ENCODE measurements around the gene DGCR2.
"Not testable (repeated sequence)": the region's sequence is repeated elsewhere in the genome, so short reads cannot be mapped to it uniquely, and the experiment has no call there.

DGCR2 gene

DNA sequence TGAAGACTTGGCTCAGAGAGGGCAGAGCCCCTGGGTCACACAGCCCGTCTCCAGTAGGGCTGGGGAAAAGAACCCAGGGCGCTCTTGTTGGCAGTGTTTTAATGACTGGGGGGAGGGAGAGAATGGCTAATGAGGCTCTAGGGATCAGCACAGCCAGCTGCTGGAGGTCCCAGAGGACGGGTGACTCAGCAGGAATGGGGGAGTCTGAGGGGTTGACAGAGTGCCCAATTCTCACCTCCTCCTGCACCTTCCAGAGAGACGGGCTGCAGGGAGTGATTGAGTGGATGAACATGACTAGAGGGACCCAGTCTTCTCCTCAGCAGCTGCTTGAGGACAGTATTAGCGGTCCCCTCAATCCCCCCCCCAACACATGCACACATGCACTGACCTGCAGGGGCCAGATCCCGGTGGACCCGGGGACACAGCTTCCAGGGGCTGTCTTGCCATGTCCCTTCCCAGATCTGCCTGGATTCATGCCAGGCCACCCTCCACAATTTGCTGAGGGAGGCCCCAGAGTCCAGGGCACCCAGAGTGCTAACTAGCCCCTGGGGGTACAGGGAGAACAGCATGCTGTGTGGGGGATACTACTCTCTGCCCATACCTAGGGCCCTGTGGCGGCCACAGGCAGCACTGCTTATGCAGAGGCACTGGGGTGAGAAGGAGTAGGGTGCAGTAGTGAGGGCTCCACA is 94.7 kb downstream of the DGCR2 start:
- not testable (repeated sequence) for DNase-seq (ENCODE audit: low read depth); H3K4me3 ChIP-seq (ENCODE audit: low read depth, low read length)

DNA sequence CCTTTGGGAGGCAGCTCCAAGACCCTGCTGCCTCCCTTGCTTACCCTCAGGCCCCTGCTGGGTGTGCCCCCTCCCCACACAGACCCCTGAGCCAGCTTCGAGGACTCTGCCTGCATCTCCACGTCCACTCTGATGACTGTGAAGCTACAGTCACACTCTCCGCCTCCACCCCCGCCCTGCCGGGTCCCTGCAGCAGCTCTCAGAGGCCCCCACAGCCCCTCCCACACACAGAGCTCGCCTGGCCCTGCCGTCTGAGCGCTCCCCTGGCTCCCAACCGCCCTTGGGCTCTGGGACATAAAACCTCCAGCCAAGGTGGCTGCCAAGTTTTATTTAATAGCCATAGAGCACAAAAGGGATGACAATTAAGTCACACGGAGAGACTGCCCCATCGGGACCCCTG is 96.1 kb downstream of the DGCR2 start:
- not testable (repeated sequence) for H3K4me3 ChIP-seq (ENCODE audit: low read depth, low read length); DNase-seq (ENCODE audit: low read depth)

DNA sequence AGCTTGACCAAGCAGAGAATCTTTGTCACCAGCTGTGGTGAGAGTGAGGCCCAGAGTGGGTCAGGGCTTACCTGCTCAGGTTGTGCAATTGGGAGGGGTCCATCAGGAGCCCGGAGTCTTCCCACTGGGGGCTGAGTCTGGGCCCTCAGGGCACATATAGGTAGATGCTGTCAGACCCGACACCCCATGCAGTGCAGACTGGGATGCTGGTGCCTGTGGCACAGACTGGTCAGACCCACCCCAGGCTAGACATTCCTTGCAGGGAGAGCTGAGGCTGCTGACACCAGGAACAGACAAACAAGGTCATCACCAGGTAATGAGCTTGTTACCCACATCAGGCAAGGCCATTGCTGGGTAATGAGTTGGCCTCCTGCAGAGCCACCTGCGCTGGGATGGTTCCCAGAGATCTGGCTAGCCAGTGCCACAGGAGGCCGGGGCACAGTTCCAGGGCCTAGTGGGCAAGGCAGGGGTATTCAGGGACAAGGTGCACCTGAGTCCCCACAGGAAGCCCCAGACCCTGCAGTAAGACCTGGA is 97.2 kb downstream of the DGCR2 start:
- not testable (repeated sequence) for DNase-seq (ENCODE audit: low read depth); H3K4me3 ChIP-seq (ENCODE audit: low read depth, low read length)

DNA sequence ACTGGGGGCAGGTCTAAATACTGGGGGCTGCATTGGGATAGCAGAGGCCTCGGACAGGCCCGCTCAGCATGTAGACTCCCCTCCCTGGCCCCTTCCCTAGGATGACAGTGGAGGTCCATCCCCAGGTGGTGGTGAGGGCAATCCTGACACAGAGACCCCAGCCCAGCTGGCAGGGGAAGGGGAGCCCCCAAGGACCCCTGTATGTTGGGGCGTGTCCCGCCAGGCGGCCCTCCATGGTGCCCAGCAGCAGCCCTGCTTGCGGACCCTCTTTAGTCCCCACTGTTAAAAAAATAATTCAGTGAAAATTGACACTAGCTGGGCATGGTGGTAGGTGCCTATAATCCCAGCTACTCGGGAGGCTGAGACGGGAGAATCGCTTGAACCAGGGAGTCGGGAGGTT is 98.3 kb downstream of the DGCR2 start:
- DNase-seq (ENCODE audit: low read depth); H3K4me3 ChIP-seq (ENCODE audit: low read depth, low read length): not testable (repeated sequence)

DNA sequence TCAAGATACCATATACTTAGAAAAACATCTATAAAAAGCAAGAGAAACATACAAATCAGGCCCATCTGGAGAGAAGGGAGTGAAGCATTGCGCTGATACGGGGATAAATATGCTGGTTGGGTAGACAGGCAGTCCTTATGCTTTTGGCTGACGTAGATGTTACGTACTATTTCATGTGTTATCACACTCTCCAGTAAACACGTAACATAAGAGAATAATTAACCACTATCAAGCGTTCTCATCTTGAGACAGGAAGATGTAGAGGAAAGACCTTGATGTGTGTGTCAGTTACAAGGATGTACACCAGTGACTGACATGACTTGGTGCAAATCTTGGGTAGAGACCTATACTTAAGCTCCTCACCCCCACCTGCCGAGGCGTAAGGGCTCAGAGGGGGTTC is 99.5 kb downstream of the DGCR2 start:
- TF ChIP-seq, protein P1, sequence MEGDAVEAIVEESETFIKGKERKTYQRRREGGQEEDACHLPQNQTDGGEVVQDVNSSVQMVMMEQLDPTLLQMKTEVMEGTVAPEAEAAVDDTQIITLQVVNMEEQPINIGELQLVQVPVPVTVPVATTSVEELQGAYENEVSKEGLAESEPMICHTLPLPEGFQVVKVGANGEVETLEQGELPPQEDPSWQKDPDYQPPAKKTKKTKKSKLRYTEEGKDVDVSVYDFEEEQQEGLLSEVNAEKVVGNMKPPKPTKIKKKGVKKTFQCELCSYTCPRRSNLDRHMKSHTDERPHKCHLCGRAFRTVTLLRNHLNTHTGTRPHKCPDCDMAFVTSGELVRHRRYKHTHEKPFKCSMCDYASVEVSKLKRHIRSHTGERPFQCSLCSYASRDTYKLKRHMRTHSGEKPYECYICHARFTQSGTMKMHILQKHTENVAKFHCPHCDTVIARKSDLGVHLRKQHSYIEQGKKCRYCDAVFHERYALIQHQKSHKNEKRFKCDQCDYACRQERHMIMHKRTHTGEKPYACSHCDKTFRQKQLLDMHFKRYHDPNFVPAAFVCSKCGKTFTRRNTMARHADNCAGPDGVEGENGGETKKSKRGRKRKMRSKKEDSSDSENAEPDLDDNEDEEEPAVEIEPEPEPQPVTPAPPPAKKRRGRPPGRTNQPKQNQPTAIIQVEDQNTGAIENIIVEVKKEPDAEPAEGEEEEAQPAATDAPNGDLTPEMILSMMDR (conservative IDR thresholded peaks at IDR 0.05; ENCODE audit: low read depth, low read length), result no peak
- no peak for DNase-seq (ENCODE audit: low read depth)
- H3K4me3 ChIP-seq (ENCODE audit: low read depth, low read length), result no peak overlapping the region

DNA sequence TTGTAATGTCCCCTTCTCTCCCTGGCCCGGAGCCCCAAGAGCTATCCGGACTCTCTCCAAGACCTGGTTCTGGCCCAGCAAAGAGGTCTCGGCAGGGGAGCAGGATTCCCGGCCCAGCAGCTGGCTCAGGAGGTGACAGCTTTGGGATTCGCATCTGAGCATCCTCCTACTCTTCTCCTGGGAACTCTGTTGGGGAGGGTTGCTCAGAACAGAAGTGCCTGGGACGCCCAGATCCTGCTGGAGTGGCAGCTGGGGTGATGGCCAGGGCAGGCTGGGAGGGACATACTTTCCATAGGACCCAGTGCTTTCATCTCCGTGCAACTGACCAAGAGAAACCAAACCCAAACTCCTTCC is 102.6 kb downstream of the DGCR2 start:
- DNase-seq (ENCODE audit: low read depth), result no peak
- TF ChIP-seq, protein P1 (conservative IDR thresholded peaks at IDR 0.05; ENCODE audit: low read depth, low read length), result no peak
- H3K4me3 ChIP-seq (ENCODE audit: low read depth, low read length), result no peak overlapping the region

DNA sequence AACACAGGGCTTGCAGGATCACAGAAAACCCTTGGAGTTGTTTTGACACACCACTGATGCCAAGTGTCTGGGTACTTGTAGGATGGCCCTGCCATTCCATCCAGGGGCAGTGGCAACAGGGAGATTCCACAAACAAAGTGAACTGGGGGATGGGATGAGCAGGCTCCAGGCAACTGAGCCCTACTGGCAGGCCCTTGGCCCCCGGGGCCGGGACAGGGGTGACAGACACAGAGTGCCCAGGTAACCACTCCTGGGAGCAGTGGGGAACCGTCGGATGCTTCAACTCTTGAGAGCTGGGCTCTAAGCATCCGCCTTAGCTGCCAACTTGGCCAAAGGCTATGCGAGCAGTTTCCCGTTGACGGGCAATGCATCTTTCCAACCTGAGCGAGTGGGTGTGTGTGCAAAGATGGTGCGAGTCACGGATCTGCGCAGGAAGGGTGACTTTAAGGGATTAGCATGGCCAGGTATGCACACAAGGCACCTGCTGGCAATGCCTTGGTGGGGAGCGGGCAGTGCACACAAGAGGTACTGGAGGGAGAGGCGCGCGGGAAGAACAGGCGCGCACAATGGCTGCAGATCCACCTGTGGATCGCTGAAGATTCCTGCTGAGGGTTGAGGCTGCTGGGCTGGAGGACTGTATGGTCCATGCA is 103.1 kb downstream of the DGCR2 start:
- TF ChIP-seq, protein P1 (conservative IDR thresholded peaks at IDR 0.05; ENCODE audit: low read depth, low read length), result no peak
- no peak for DNase-seq (ENCODE audit: low read depth)

DNA sequence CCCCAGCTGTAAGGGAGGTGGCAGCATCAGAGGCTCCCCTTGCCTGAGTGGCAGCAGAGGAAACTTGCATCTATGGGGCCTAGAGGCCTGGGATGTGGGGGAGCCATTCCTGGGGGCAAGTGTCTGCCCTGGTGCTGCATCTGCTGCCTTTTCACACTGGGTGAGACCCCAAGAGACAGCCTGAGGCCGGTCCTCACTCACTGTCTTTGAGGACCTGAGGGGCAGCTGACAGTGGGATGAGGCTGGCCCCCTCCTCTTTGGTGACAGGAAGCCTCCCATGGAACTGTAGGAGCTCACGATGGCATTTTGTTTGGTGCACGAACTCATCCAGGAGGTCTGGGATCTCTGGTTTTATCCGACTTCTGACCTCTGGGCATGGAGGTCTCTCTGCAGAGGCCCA is 104.0 kb downstream of the DGCR2 start:
- TF ChIP-seq, protein P1 (conservative IDR thresholded peaks at IDR 0.05; ENCODE audit: low read depth, low read length), result no peak
- DNase-seq (ENCODE audit: low read depth), result no peak
- H3K4me3 ChIP-seq (ENCODE audit: low read depth, low read length), result no peak overlapping the region

More for the DNA sequence above, 103.1 kb downstream of the DGCR2 start:
- no peak overlapping the region for H3K4me3 ChIP-seq (ENCODE audit: low read depth, low read length)

DNA sequence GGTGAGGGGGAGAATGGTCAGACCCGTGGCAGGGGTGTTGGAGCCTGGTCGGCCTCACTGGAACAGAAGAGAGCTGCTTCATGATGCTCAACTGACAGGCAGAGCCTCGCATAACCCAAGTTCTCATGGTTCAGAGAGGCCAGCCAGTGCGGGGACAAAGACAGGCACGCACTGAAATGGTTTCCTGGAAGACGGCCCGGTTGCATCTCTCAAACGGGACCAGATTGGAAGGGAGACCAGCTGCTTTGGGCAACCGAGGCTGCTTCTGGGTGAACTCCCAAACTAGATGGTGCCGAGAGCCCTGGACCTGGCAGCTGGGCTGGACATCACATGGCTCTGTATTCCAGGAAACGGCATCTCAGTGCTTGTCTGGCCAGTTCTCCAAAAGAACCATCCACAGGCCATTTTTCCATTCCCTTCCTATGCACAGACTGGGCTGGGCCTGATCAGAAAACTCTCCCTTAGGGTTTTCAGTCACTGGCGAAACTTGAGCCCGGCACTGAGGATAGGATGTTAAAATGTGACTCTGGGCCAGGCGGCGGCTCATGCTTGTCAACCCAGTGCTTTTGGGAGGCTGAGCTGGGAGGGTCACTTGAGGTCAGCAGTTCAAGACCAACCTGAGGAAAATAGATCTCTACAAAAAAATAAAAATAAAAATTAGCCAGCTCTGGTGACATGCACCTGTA is 106.0 kb downstream of the DGCR2 start:
- DNase-seq (ENCODE audit: low read depth), result no peak
- H3K4me3 ChIP-seq (ENCODE audit: low read depth, low read length), result no peak overlapping the region
- TF ChIP-seq, protein P1 (conservative IDR thresholded peaks at IDR 0.05; ENCODE audit: low read depth, low read length), result no peak
